HepG2 (cell line): ENCODE measurements around the gene F7. TPM values are rescaled to one million over a fixed set of nuclear protein-coding genes. Genes with fewer than 3 reads are reported as not detected.
A peak's percentile ranks its signal among the peaks of the same experiment; 100 is the strongest.

ENCODE experiments used
- ARNTL ChIP-seq: sonication (generic); formaldehyde crosslinking; IDR thresholded peaks from 2 replicates; pipeline ENCODE4 v1.4.0; 2020; ENCODE audit warnings: mild to moderate bottlenecking, missing genetic modification reagents
- HMGXB4 ChIP-seq, 2 experiments: sonication (generic) in 1 of 2; formaldehyde crosslinking in 1 of 2; IDR thresholded peaks; 2 replicates each; pipeline versions ENCODE4 v1.4.0 to v1.6.1; 2018 to 2020; ENCODE audit warnings: missing genetic modification reagents in 2 of 2, borderline replicate concordance in 1 of 2, low read depth in 1 of 2, mild to moderate bottlenecking in 1 of 2, missing biosample characterization in 1 of 2
- KDM3A ChIP-seq: IDR thresholded peaks from 2 replicates; pipeline ENCODE4 v1.6.1; 2018; ENCODE audit warnings: low read depth, missing compliant biosample characterization
- MEIS2 ChIP-seq: sonication (generic); formaldehyde crosslinking; IDR thresholded peaks from 2 replicates; pipeline ENCODE4 v1.9.0; 2021; ENCODE audit warnings: mild to moderate bottlenecking, missing genetic modification reagents
- MTF2 ChIP-seq: sonication (generic); formaldehyde crosslinking; IDR thresholded peaks from 2 replicates; pipeline ENCODE4 v1.5.0; 2020; ENCODE audit warnings: missing genetic modification reagents, borderline replicate concordance
- NRL ChIP-seq: sonication (generic); formaldehyde crosslinking; IDR thresholded peaks from 2 replicates; pipeline ENCODE4 v1.5.0; 2020; ENCODE audit warnings: missing genetic modification reagents, mild to moderate bottlenecking, moderate library complexity, borderline replicate concordance
- USF2 ChIP-seq, 2 experiments: sonication (generic) in 1 of 2; formaldehyde crosslinking in 1 of 2; IDR thresholded peaks; 2 replicates each; pipeline versions ENCODE4 v1.5.1 to v1.6.1; 2011 to 2020; ENCODE audit warnings: borderline replicate concordance in 1 of 2, low read depth in 1 of 2, low read length in 1 of 2, mild to moderate bottlenecking in 1 of 2, missing genetic modification reagents in 1 of 2, moderate library complexity in 1 of 2
- YEATS2 ChIP-seq: sonication (generic); formaldehyde crosslinking; IDR thresholded peaks from 2 replicates; pipeline ENCODE4 v1.4.0; 2020; ENCODE audit warnings: missing genetic modification reagents, borderline replicate concordance
- ZBTB14 ChIP-seq: sonication (generic); formaldehyde crosslinking; IDR thresholded peaks from 2 replicates; pipeline ENCODE4 v1.4.0; 2020; ENCODE audit warnings: missing genetic modification reagents
- ZFX ChIP-seq: sonication (generic); formaldehyde crosslinking; IDR thresholded peaks from 2 replicates; pipeline ENCODE4 v1.4.0; 2020; ENCODE audit warnings: mild to moderate bottlenecking, low read depth, missing genetic modification reagents, moderate library complexity
- ZMAT5 ChIP-seq: sonication (generic); formaldehyde crosslinking; IDR thresholded peaks from 2 replicates; pipeline ENCODE4 v1.5.0; 2020; ENCODE audit warnings: mild to moderate bottlenecking, low read depth, missing genetic modification reagents, borderline replicate concordance
- ZNF251 ChIP-seq: sonication (generic); formaldehyde crosslinking; IDR thresholded peaks from 2 replicates; pipeline ENCODE4 v1.9.0; 2021; ENCODE audit warnings: mild to moderate bottlenecking, missing genetic modification reagents
- ZNF562 ChIP-seq: sonication (generic); formaldehyde crosslinking; IDR thresholded peaks from 2 replicates; pipeline ENCODE4 v1.8.0; 2022; ENCODE audit warnings: missing genetic modification reagents, borderline replicate concordance
- ZNF567 ChIP-seq: sonication (generic); formaldehyde crosslinking; IDR thresholded peaks from 2 replicates; pipeline ENCODE4 v1.8.1; 2023; ENCODE audit warnings: mild to moderate bottlenecking, missing genetic modification reagents, borderline replicate concordance
- ZNF740 ChIP-seq: sonication (generic); formaldehyde crosslinking; IDR thresholded peaks from 2 replicates; pipeline ENCODE4 v1.4.0; 2020; ENCODE audit warnings: missing genetic modification reagents
- ZNF775 ChIP-seq: sonication (generic); formaldehyde crosslinking; IDR thresholded peaks from 2 replicates; pipeline ENCODE4 v1.4.0; 2020; ENCODE audit warnings: missing genetic modification reagents, mild to moderate bottlenecking, moderate library complexity, borderline replicate concordance
- polyA plus RNA-seq, 8 experiments: library from polyadenylated mRNA; depleted of rRNA in 3 of 8; stranded (reverse) in 7 of 8; unstranded in 1 of 8; fragments of >200 nt; fragmentation: Illumina TruSeq in 4 of 8; extraction: Trizol in 4 of 8; gene quantifications; 2 replicates each; pipeline versions ENCODE4 v1.2.1 to v1.2.3, GENCODE V29; 2011 to 2016; ENCODE audit warnings: low read depth in 4 of 8, missing spikeins in 1 of 8, mixed read lengths in 1 of 8; ENCODE audit not compliant: insufficient read depth in 1 of 8
- total RNA-seq, 5 experiments: library from RNA; depleted of rRNA; stranded (reverse); fragments of >200 nt; fragmentation: Illumina TruSeq; extraction: Trizol; gene quantifications; 2 replicates each; pipeline ENCODE4 v1.2.3, GENCODE V29; 2016; ENCODE audit warnings: low read depth in 1 of 5
- TF ChIP-seq, protein P1 (sequence below): sonication (generic); formaldehyde crosslinking; IDR thresholded peaks from 2 replicates; pipeline ENCODE4 v1.4.0; 2020; ENCODE audit warnings: missing genetic modification reagents, mild to moderate bottlenecking, borderline replicate concordance

F7 gene
- total and polyA plus RNA-seq, 2 of the 13 experiments (the other 11 are each of a cell fraction or from before 2014, with no cell fraction given), result 12.6 to 26.5 TPM

- no peak for TF ChIP-seq YEATS2 (CRISPR knock-in tag)
- no peak; the same call in 1 of the 2 replicates for TF ChIP-seq ZNF567 (CRISPR knock-in tag)
- TF ChIP-seq ARNTL (CRISPR knock-in tag), result peak; percentile 76
- no peak for TF ChIP-seq ZNF562
- TF ChIP-seq ZFX, result peak; percentile 83
- no peak for TF ChIP-seq USF2 (IDR thresholded peaks at IDR 0.05; ENCODE audit: low read depth, low read length)
- TF ChIP-seq USF2 (CRISPR knock-in tag; IDR thresholded peaks at IDR 0.05; ENCODE audit: borderline replicate concordance), result no peak; the same call in 1 of the 2 replicates
- TF ChIP-seq ZNF740, result no peak; the same call in 1 of the 2 replicates
- no peak for TF ChIP-seq ZNF775 (CRISPR knock-in tag)
- TF ChIP-seq ZNF251 (CRISPR knock-in tag), result no peak
- no peak for TF ChIP-seq MTF2 (CRISPR knock-in tag)
- TF ChIP-seq, protein P1, sequence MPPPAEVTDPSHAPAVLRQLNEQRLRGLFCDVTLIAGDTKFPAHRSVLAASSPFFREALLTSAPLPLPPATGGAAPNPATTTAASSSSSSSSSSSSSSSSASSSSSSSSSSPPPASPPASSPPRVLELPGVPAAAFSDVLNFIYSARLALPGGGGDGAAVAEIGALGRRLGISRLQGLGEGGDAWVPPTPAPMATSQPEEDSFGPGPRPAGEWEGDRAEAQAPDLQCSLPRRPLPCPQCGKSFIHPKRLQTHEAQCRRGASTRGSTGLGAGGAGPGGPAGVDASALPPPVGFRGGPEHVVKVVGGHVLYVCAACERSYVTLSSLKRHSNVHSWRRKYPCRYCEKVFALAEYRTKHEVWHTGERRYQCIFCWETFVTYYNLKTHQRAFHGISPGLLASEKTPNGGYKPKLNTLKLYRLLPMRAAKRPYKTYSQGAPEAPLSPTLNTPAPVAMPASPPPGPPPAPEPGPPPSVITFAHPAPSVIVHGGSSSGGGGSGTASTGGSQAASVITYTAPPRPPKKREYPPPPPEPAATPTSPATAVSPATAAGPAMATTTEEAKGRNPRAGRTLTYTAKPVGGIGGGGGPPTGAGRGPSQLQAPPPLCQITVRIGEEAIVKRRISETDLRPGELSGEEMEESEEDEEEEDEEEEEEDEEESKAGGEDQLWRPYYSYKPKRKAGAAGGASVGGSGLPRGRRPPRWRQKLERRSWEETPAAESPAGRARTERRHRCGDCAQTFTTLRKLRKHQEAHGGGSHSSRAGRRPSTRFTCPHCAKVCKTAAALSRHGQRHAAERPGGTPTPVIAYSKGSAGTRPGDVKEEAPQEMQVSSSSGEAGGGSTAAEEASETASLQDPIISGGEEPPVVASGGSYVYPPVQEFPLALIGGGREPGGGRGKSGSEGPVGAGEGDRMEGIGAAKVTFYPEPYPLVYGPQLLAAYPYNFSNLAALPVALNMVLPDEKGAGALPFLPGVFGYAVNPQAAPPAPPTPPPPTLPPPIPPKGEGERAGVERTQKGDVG (CRISPR knock-in tag), result peak; percentile 51; the same call in 1 of the 2 replicates
- TF ChIP-seq ZBTB14, result no peak
- 0 out of 2 replicates have a peak, but pooled peaks have one; percentile 41 for TF ChIP-seq MEIS2 (CRISPR knock-in tag)
- TF ChIP-seq ZMAT5, result no peak
- TF ChIP-seq KDM3A, result 0 out of 2 replicates have a peak, but pooled peaks have one; percentile 58
- peak; percentile 50; the same call in 1 of the 2 replicates for TF ChIP-seq NRL (CRISPR knock-in tag)
- TF ChIP-seq HMGXB4 (CRISPR knock-in tag; IDR thresholded peaks at IDR 0.05; ENCODE audit: borderline replicate concordance in 1 of 2, low read depth in 1 of 2), result peak; percentile 22 to 41; a peak in 2 of 4 replicates
Observed at GRCh38 chr13:113157929-113158747, 52.5 kb downstream of the F7 start, which contains the start of gene PROZ (continued).
